PC-3 (cell line): Measurements from ENCODE around the gene GFY. TPM values are rescaled to one million over a fixed set of nuclear protein-coding genes. Genes with fewer than 3 reads are reported as not detected.

Experiments
- ATAC-seq: fragments of 200-7000 bp; cut with Tn5 transposase; 2 replicates; pipeline ENCODE4 v1.9.1; 2020; ENCODE audit warnings: mild to moderate bottlenecking, moderate library complexity
- BruUV-seq: library from RNA; stranded (reverse); fragments of 400-500 nt; replicated peaks from 2 replicates; lab custom pipeline; 2021; lab: Mats Ljungman, UMichigan
- CTCF ChIA-PET: fragments of 300-600 bp; sonication (Branson Sonifier 250); formaldehyde crosslinking; loops from one replicate; lab custom pipeline; 2022; ENCODE audit warnings: antibody characterized with exemption; lab: Charles Lee
- POLR2A ChIA-PET: fragments of 300-600 bp; sonication (Branson Sonifier 250); formaldehyde crosslinking; loops from one replicate; lab custom pipeline; 2022; ENCODE audit warnings: antibody characterized with exemption; ENCODE audit not compliant: unreplicated experiment; lab: Charles Lee
- DNase-seq: peaks from one replicate; pipeline ENCODE4 v3.0.0-alpha.2; 2015
- H2AFZ ChIP-seq: fragments of 300-600 bp; sonication (generic); 2 replicates; pipeline ENCODE4 v1.6.0; 2016; ENCODE audit warnings: antibody characterized with exemption, low read length
- H3F3A ChIP-seq: fragments of 300-600 bp; sonication (generic); one replicate; pipeline ENCODE4 v1.6.0; 2017; ENCODE audit warnings: antibody characterized with exemption, low read length, control low read depth, mild to moderate bottlenecking; ENCODE audit not compliant: unreplicated experiment
- H3K27ac ChIP-seq: fragments of 300-600 bp; sonication (generic); 2 replicates; pipeline ENCODE4 v1.5.1; 2016; ENCODE audit warnings: mild to moderate bottlenecking, low read length
- H3K27me3 ChIP-seq: fragments of 300-600 bp; sonication (generic); 2 replicates; pipeline ENCODE4 v1.6.1; 2016; ENCODE audit warnings: low read length, mixed read lengths
- H3K36me3 ChIP-seq: fragments of 300-600 bp; sonication (generic); 2 replicates; pipeline ENCODE4 v1.6.1; 2016; ENCODE audit warnings: low read depth, mixed run types, low read length, mixed read lengths
- H3K4me1 ChIP-seq: fragments of 300-600 bp; sonication (generic); 2 replicates; pipeline ENCODE4 v1.5.1; 2016; ENCODE audit warnings: low read length; ENCODE audit not compliant: insufficient read depth
- H3K4me2 ChIP-seq: fragments of 300-600 bp; sonication (generic); 2 replicates; pipeline ENCODE4 v1.6.0; 2016; ENCODE audit warnings: low read length
- H3K4me3 ChIP-seq: fragments of 300-600 bp; sonication (generic); 2 replicates; pipeline ENCODE4 v1.5.1; 2016; ENCODE audit warnings: mild to moderate bottlenecking, low read length, mixed read lengths
- H3K79me2 ChIP-seq: fragments of 300-600 bp; sonication (generic); 2 replicates; pipeline ENCODE4 v1.6.1; 2017; ENCODE audit warnings: low read length, mixed read lengths
- H3K9ac ChIP-seq: fragments of 300-600 bp; sonication (generic); 2 replicates; pipeline ENCODE4 v1.6.0; 2016; ENCODE audit warnings: mild to moderate bottlenecking, low read length
- H3K9me2 ChIP-seq: fragments of 300-600 bp; sonication (generic); replicated peaks from 2 replicates; pipeline ENCODE4 v1.6.1; 2016; ENCODE audit warnings: mixed run types, low read length, mixed read lengths
- H3K9me3 ChIP-seq: fragments of 300-600 bp; sonication (generic); 2 replicates; pipeline ENCODE4 v1.6.1; 2016; ENCODE audit warnings: low read length, mixed read lengths
- H4K20me1 ChIP-seq: fragments of 300-600 bp; sonication (generic); 2 replicates; pipeline ENCODE4 v1.6.1; 2016; ENCODE audit warnings: low read length, mixed read lengths
- EZH2 ChIP-seq: fragments of 300-600 bp; sonication (generic); IDR thresholded peaks from one replicate; pipeline ENCODE4 v1.6.1; 2017; ENCODE audit warnings: antibody characterized with exemption, mild to moderate bottlenecking, low read length; ENCODE audit not compliant: unreplicated experiment
- EZH2phosphoT487 ChIP-seq: fragments of 300-600 bp; sonication (generic); IDR thresholded peaks from 2 replicates; pipeline ENCODE4 v1.6.1; 2018; ENCODE audit warnings: mild to moderate bottlenecking, antibody characterized with exemption, low read length, borderline replicate concordance
- intact Hi-C: fragments of 100-400 bp; cut with micrococcal nuclease; formaldehyde crosslinking; loops from 2 replicates; pipeline ENCODE4 v1.9.0; 2023
- total RNA-seq: library from RNA; depleted of rRNA; stranded (reverse); fragments of >200 nt; gene quantifications from 2 replicates; pipeline ENCODE4 v1.2.3, GENCODE V29; 2014
- TF ChIP-seq, protein P1 (sequence below): fragments of 300-600 bp; sonication (generic); conservative IDR thresholded peaks from 2 replicates; pipeline ENCODE4 v1.5.1; 2017; ENCODE audit warnings: antibody characterized with exemption, low read depth, mild to moderate bottlenecking, low read length

Gene GFY
- total RNA-seq, 1 experiment from 2014 or later, result not detected

DNA sequence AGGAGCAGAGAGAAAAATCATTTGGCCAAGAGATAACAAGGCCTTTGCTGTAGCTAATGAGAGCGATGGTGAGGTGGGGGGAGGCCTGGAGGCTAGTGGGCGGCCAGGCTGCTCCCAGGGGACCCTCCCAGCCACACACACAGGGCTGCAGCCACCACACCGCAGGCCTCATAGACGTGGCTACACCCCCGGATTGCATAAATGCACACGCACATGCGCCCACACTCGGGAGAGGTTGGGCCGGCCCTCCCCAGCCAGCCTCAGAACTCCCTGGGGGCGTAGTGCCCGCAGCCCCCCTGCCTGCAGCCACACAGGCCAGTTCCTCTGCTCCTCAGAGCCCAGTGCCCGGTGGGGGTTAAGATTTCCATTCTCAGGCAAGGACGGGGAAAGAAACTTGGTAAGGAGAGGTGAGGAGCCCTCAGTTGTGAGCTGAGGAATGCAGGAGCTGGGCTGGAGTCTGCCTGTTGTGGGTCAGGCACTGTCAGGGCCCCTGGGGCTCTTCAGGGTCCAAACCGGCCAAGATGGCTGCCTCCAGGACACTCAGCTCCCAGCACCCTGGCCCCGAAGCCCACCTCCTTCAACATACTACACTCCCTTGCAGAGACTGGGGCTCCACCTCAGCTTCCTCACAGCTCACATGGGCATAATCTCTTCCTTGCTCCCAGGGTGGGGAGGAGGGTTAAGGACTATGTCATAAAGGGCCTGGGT lies 9.9 kb upstream of the GFY start:
- no TSS peak for BruUV-seq
- Histone ChIP-seq H3K4me3 (no peak overlapping the region), H3F3A (no peaks in the 10 kb centered on the region), H3K9me2 (no peaks in the 10 kb centered on the region), H3K4me1 (no peaks in the 10 kb centered on the region), H3K4me2 (no peak overlapping the region), H3K27me3 (peaks cover 49% of the 10 kb centered on the region), H3K9me3 (no peaks in the 10 kb centered on the region), H3K36me3 (no peaks in the 10 kb centered on the region), H4K20me1 (no peaks in the 10 kb centered on the region), H3K27ac (no peak overlapping the region), H3K9ac (no peak overlapping the region), H2AFZ (no peak overlapping the region), H3K79me2 (no peaks in the 10 kb centered on the region)
- CTCF ChIA-PET, result no interaction called here
- POLR2A ChIA-PET, result no interaction called here
- no peak for TF ChIP-seq EZH2phosphoT487
- TF ChIP-seq, protein P1, sequence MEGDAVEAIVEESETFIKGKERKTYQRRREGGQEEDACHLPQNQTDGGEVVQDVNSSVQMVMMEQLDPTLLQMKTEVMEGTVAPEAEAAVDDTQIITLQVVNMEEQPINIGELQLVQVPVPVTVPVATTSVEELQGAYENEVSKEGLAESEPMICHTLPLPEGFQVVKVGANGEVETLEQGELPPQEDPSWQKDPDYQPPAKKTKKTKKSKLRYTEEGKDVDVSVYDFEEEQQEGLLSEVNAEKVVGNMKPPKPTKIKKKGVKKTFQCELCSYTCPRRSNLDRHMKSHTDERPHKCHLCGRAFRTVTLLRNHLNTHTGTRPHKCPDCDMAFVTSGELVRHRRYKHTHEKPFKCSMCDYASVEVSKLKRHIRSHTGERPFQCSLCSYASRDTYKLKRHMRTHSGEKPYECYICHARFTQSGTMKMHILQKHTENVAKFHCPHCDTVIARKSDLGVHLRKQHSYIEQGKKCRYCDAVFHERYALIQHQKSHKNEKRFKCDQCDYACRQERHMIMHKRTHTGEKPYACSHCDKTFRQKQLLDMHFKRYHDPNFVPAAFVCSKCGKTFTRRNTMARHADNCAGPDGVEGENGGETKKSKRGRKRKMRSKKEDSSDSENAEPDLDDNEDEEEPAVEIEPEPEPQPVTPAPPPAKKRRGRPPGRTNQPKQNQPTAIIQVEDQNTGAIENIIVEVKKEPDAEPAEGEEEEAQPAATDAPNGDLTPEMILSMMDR, result no peak
- DNase-seq, result no peak
- intact Hi-C loops, result no loop called here
- no peak for ATAC-seq

DNA sequence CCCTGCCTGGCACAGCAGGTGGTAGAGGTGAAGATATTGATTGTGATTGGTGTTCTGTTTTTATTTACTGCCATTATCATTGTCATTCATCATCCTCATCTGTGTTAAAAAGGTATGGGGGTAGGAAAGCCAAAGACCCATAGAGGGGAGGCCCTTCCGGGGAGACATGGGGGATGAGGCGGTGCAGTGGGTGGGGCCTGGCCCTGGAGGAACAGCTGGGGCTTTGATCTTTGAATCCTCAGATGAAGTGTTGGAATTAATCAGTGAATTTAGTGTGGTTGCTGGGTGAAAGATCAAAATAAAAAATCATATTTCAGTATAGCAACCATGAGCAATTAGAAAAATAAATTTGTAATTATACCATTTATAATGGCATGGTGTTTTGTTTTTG lies 9.4 kb upstream of the GFY start:
- DNase-seq (no peak), ATAC-seq (no peak)
- H3K4me2 ChIP-seq, result no peak overlapping the region
- H3K27me3 ChIP-seq, result peaks cover 55% of the 10 kb centered on the region
- no peaks in the 10 kb centered on the region for H3K36me3 ChIP-seq
- H2AFZ ChIP-seq, result no peak overlapping the region
- no peaks in the 10 kb centered on the region for H3K9me3 ChIP-seq
- H3K4me3 ChIP-seq, result no peak overlapping the region
- ChIA-PET CTCF (no interaction called here), POLR2A (no interaction called here)
- H3K27ac ChIP-seq, result no peak overlapping the region
- no peaks in the 10 kb centered on the region for H3K9me2 ChIP-seq
- no peaks in the 10 kb centered on the region for H3K79me2 ChIP-seq
- TF ChIP-seq EZH2phosphoT487 (no peak), EZH2 (no peak)
- TF ChIP-seq, protein P1, result no peak
- H3F3A ChIP-seq, result no peaks in the 10 kb centered on the region
- intact Hi-C loops, result no loop called here
- H3K9ac ChIP-seq, result no peak overlapping the region
- no peaks in the 10 kb centered on the region for H3K4me1 ChIP-seq
- H4K20me1 ChIP-seq, result no peaks in the 10 kb centered on the region
- no TSS peak for BruUV-seq

DNA sequence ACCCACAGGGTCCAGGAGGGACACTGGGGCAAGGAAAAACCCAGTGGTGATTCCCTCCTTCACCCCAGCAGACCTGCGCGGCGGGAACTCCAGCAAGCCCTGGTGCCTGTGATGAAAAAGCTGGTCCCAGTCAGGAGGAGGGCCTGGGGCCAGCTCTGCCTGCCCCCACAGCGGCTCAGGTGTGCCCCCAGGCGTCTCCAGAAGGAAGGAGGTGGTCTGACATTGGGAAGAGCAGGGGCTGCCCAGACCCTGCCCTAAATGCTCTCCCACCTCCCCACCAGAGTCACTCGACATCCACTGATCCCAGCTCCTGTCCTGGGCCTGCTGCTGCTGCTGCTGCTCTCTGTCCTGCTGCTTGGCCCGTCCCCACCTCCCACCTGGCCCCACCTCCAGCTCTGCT lies 8.1 kb upstream of the GFY start:
- DNase-seq (no peak), ATAC-seq (no peak)
- intact Hi-C loops, result no loop called here
- Histone ChIP-seq H3K27me3 (peaks cover 66% of the 10 kb centered on the region), H3K9me2 (no peaks in the 10 kb centered on the region), H3K4me2 (no peak overlapping the region), H3K9me3 (no peaks in the 10 kb centered on the region), H3K27ac (no peak overlapping the region), H3K36me3 (no peaks in the 10 kb centered on the region), H3K4me1 (no peaks in the 10 kb centered on the region), H2AFZ (no peak overlapping the region), H4K20me1 (no peaks in the 10 kb centered on the region), H3F3A (no peaks in the 10 kb centered on the region), H3K9ac (no peak overlapping the region), H3K79me2 (no peaks in the 10 kb centered on the region), H3K4me3 (no peak overlapping the region)
- CTCF ChIA-PET, result no interaction called here
- TF ChIP-seq EZH2 (no peak), EZH2phosphoT487 (no peak)
- TF ChIP-seq, protein P1, result no peak
- no TSS peak for BruUV-seq
- POLR2A ChIA-PET, result no interaction called here
